Smooth muscle cell (in vitro differentiated cells): ENCODE measurements around the gene NLRP1. TPM values are rescaled to one million over a fixed set of nuclear protein-coding genes. Genes with fewer than 3 reads are reported as not detected.

Experiments used
- DNase-seq: peaks from one replicate; lab custom pipeline; 2025; ENCODE audit not compliant: unreplicated experiment; lab: John Stamatoyannopoulos, UW
- H2AFZ ChIP-seq: fragments of 200-600 bp; sonication (generic); 2 replicates; pipeline ENCODE4 v1.6.0; 2016; ENCODE audit warnings: antibody characterized with exemption, low read depth, mild to moderate bottlenecking
- H3F3A ChIP-seq: fragments of 200-600 bp; sonication (generic); 2 replicates; pipeline ENCODE4 v1.6.0; 2017; ENCODE audit warnings: antibody characterized with exemption, low read depth
- H3K27ac ChIP-seq: fragments of 200-600 bp; sonication (generic); 2 replicates; pipeline ENCODE4 v1.5.1; 2016; ENCODE audit warnings: low read depth, mild to moderate bottlenecking
- H3K27me3 ChIP-seq: fragments of 200-600 bp; sonication (generic); 2 replicates; pipeline ENCODE4 v1.6.1; 2016; ENCODE audit warnings: low read depth, mild to moderate bottlenecking
- H3K36me3 ChIP-seq: fragments of 200-600 bp; sonication (generic); 2 replicates; pipeline ENCODE4 v1.5.1; 2016; ENCODE audit warnings: low read depth
- H3K4me1 ChIP-seq: fragments of 200-600 bp; sonication (generic); 2 replicates; pipeline ENCODE4 v1.5.1; 2016; ENCODE audit warnings: low read depth
- H3K4me2 ChIP-seq: fragments of 200-600 bp; sonication (generic); 2 replicates; pipeline ENCODE4 v1.6.0; 2016; ENCODE audit warnings: mild to moderate bottlenecking
- H3K4me3 ChIP-seq: fragments of 200-600 bp; sonication (generic); 2 replicates; pipeline ENCODE4 v1.5.1; 2016; ENCODE audit warnings: mild to moderate bottlenecking
- H3K79me2 ChIP-seq: fragments of 200-600 bp; sonication (generic); 2 replicates; pipeline ENCODE4 v1.6.0; 2016; ENCODE audit warnings: low read depth, mild to moderate bottlenecking
- H3K9ac ChIP-seq: fragments of 200-600 bp; sonication (generic); 2 replicates; pipeline ENCODE4 v1.6.0; 2016; ENCODE audit warnings: low read depth
- H3K9me3 ChIP-seq: fragments of 200-600 bp; sonication (generic); replicated peaks from 2 replicates; pipeline ENCODE4 v1.5.1; 2016; ENCODE audit warnings: low read depth
- H4K20me1 ChIP-seq: fragments of 200-600 bp; sonication (generic); 2 replicates; pipeline ENCODE4 v1.6.0; 2016; ENCODE audit warnings: low read depth
- WGBS: methylation state at CpG from one replicate; pipeline ENCODE4 v1.1.7; 2016; ENCODE audit warnings: low lambda C conversion rate; 5-methylcytosine and 5-hydroxymethylcytosine counted together
- polyA plus RNA-seq: library from polyadenylated mRNA; unstranded; fragments of >200 nt; fragmentation: Nextera tagmentation; extraction: Ambion mirVana; gene quantifications from 2 replicates; pipeline ENCODE4 v1.2.1, GENCODE V29; 2016
- total RNA-seq: library from RNA; depleted of rRNA; stranded (reverse); fragments of >200 nt; gene quantifications from 2 replicates; pipeline ENCODE4 v1.2.3, GENCODE V29; 2014
- TF ChIP-seq, protein P1 (sequence below): fragments of 200-600 bp; sonication (generic); IDR thresholded peaks from 2 replicates; pipeline ENCODE4 v1.5.1; 2017; ENCODE audit warnings: borderline replicate concordance, mild to moderate bottlenecking, antibody characterized with exemption; ENCODE audit not compliant: insufficient read depth, poor library complexity, severe bottlenecking

Gene NLRP1
- total and polyA plus RNA-seq, 2 experiments from 2014 or later = 47.2 to 75.7 TPM

DNA sequence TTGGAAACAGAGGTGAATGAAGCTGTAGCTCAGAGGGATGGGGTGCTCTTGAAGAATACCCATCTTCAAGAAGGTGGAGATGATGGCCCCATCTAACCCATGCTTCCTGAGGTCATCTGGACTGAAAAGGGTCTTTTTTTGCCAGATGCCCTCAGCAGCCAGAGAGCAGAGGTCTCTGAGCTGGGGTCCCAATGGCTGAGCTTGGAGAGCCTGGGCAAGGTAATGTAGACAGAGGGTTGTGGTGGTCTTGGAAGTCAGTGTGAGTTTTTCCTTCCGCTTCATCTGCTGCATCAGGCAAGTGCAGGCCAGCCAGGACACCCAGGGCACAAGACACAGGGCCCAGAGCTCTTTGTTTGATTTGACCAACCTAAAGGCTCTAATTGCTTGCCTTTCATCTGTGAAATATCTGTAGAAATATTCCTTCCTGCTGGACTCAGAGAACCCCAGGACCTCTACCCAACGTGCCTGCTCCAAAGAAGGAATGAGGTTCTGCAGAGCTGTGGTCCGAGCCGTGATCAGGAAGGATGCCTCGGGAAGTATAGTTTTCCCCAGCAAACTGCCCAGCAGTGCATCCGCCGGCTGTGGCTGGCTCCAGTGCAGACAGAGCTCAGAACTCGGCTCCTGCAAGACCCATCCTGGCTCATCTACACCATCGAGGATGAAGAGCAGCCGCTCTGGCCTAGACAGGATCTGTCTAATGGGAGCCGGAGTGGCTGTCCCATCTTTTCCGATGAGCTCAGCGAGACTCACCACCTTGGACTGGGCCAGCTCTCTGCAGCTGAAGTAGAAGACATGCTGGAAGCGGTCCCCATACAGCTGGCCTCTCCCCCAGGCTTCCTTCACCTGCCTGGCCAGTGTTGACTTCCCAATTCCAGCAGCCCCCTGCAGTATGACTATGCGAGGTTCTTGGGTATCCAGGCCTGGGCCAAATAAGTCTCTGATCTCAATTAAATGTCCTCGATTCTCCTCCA lies 25.2 kb downstream of the NLRP1 start:
- H3K36me3 ChIP-seq = no peaks in the 10 kb centered on the region
- no peak overlapping the region for H3K9ac ChIP-seq
- no peaks in the 10 kb centered on the region for H3F3A ChIP-seq
- no peak overlapping the region for H3K4me3 ChIP-seq
- 90% methylated on average over 16 of the region's 16 CpGs for WGBS
- H3K27me3 ChIP-seq = no peaks in the 10 kb centered on the region
- no peak overlapping the region for H3K27ac ChIP-seq
- H3K79me2 ChIP-seq = no peaks in the 10 kb centered on the region
- H3K4me1 ChIP-seq = no peaks in the 10 kb centered on the region
- no peak overlapping the region for H3K4me2 ChIP-seq
- H3K9me3 ChIP-seq = no peaks in the 10 kb centered on the region
- no peak overlapping the region for H2AFZ ChIP-seq
- no peaks in the 10 kb centered on the region for H4K20me1 ChIP-seq
- no peak for DNase-seq
- TF ChIP-seq, protein P1, sequence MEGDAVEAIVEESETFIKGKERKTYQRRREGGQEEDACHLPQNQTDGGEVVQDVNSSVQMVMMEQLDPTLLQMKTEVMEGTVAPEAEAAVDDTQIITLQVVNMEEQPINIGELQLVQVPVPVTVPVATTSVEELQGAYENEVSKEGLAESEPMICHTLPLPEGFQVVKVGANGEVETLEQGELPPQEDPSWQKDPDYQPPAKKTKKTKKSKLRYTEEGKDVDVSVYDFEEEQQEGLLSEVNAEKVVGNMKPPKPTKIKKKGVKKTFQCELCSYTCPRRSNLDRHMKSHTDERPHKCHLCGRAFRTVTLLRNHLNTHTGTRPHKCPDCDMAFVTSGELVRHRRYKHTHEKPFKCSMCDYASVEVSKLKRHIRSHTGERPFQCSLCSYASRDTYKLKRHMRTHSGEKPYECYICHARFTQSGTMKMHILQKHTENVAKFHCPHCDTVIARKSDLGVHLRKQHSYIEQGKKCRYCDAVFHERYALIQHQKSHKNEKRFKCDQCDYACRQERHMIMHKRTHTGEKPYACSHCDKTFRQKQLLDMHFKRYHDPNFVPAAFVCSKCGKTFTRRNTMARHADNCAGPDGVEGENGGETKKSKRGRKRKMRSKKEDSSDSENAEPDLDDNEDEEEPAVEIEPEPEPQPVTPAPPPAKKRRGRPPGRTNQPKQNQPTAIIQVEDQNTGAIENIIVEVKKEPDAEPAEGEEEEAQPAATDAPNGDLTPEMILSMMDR = no peak

DNA sequence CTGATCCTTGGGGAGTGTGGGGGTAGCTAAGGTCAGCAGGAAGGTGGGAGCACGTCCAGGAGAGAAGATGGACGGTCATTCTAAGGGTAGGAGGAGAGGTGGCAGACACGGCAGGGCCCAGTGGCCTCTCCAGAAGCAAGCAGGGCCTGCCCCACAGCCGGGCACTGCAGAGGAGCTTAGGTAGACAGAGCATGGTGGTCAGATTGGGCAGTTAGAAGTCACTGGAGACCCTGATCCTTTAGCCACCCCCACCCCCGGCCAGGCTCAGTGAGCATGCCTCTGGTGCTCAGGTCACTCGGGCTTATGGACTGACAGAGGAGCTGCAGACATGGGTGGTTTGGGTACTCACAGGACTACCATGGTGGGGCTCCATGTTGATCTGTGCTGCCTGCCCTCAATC lies 26.3 kb downstream of the NLRP1 start:
- Histone ChIP-seq H3K27me3 (no peaks in the 10 kb centered on the region), H3K4me3 (no peak overlapping the region), H3K27ac (no peak overlapping the region), H3K4me2 (no peak overlapping the region), H4K20me1 (no peaks in the 10 kb centered on the region), H3K9me3 (no peaks in the 10 kb centered on the region), H3K36me3 (no peaks in the 10 kb centered on the region), H3F3A (no peaks in the 10 kb centered on the region), H3K4me1 (no peaks in the 10 kb centered on the region), H3K79me2 (no peaks in the 10 kb centered on the region), H2AFZ (no peak overlapping the region), H3K9ac (no peak overlapping the region)
- DNase-seq = no peak
- WGBS = 92% methylated on average over 5 of the region's 6 CpGs
- TF ChIP-seq, protein P1 = no peak

DNA sequence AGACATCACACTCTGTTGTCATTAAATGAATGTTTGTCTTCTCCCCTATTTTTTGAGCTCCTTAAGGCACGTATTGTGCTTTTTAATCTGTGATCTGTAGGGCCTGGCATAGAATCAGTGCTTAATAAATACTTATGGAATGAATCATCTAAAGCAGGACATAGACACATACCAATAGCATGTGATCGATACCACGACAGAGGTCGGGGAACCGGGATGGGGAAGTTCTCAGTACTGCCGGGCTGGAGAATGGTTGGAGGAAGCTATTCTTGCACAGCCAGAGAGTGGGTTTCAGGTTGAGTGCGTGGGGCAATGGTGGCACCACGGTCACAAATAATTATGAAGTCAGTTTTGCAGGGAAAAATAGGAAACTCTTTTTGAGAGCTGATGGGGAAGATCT lies 26.8 kb downstream of the NLRP1 start:
- Histone ChIP-seq H3K27me3 (no peaks in the 10 kb centered on the region), H3K9me3 (no peaks in the 10 kb centered on the region), H2AFZ (no peak overlapping the region), H3K36me3 (no peaks in the 10 kb centered on the region), H3K4me3 (no peak overlapping the region), H3K27ac (no peak overlapping the region), H3K4me1 (no peaks in the 10 kb centered on the region), H3K9ac (no peak overlapping the region), H3F3A (no peaks in the 10 kb centered on the region), H3K79me2 (no peaks in the 10 kb centered on the region), H3K4me2 (no peak overlapping the region), H4K20me1 (no peaks in the 10 kb centered on the region)
- DNase-seq = no peak
- TF ChIP-seq, protein P1 = no peak
- WGBS = 69% methylated on average over 8 of the region's 8 CpGs
